ENCODE results near the gene CKMT1B. TPM values are rescaled to one million over a fixed set of nuclear protein-coding genes. Genes with fewer than 3 reads are reported as not detected.
"Not testable (repeated sequence)": the region's sequence is repeated elsewhere in the genome, so short reads cannot be mapped to it uniquely, and the experiment has no call there.

The CKMT1B gene
- total RNA-seq, 1 donor from 2014 or later: 28.6 TPM

GRCh38 chr15:43638464-43639204 lies 44.8 kb downstream of the CKMT1B start:
- not testable (repeated sequence) for DNase-seq (ENCODE audit: low spot score)

Other genes starting within 250 kb of the CKMT1B start
- 27.3 TPM for gene ZSCAN29, start 223.0 kb upstream of the CKMT1B start, total RNA-seq
- 19.8 TPM for gene TUBGCP4, start 222.9 kb upstream of the CKMT1B start, total RNA-seq
- gene TP53BP1, start 100.9 kb upstream of the CKMT1B start, total RNA-seq: 73.0 TPM
- gene MAP1A, start 76.4 kb upstream of the CKMT1B start, total RNA-seq: 16.4 TPM
- gene PPIP5K1, start 3.8 kb upstream of the CKMT1B start, total RNA-seq: 120 TPM
- 1.4 TPM for gene STRC, start 24.8 kb downstream of the CKMT1B start, total RNA-seq
- 17.2 TPM for gene CATSPER2, start 54.8 kb downstream of the CKMT1B start, total RNA-seq
- gene CKMT1A, start 99.8 kb downstream of the CKMT1B start, total RNA-seq: 32.8 TPM
- 328 TPM for gene PDIA3, start 152.4 kb downstream of the CKMT1B start, total RNA-seq
- 2.9 TPM for gene ELL3, start 182.9 kb downstream of the CKMT1B start, total RNA-seq
- gene SERF2, start 198.3 kb downstream of the CKMT1B start, total RNA-seq: 651 TPM
- 0.34 TPM for gene SERINC4, start 206.2 kb downstream of the CKMT1B start, total RNA-seq
- 14.3 TPM for gene HYPK, start 206.6 kb downstream of the CKMT1B start, total RNA-seq
- 20.3 TPM for gene MFAP1, start 230.7 kb downstream of the CKMT1B start, total RNA-seq
- 4.1 TPM for gene WDR76, start 233.0 kb downstream of the CKMT1B start, total RNA-seq

All from ureter (tissue), 1 donor.